Measurements from ENCODE around the gene TMEM234. TPM values are rescaled to one million over a fixed set of nuclear protein-coding genes. Genes with fewer than 3 reads are reported as not detected.
A peak's percentile ranks its signal among the peaks of the same experiment; 100 is the strongest.

TMEM234 gene
- total and polyA plus RNA-seq, 5 donors from 2014 or later: 4.6 to 14.2 (median 5.9) TPM

- Mint-ChIP-seq H3K9me3 (peaks cover 0 to 1% (median 0%) of the 10 kb centered on the region in 7 donors), H3K27ac (peak overlapping the region; percentile 90 to 96 (median 95)), H3K36me3 (peaks cover 12% of the 10 kb centered on the region), H3K4me3 (peak overlapping the region; percentile 85 to 100 (median 93)), H3K4me1 (peaks cover 10 to 47% (median 30%) of the 10 kb centered on the region in 4 donors), H3K27me3 (no peaks in the 10 kb centered on the region)
- no peak for DNase-seq
- Histone ChIP-seq H3K9me3 (ENCODE audit: control insufficient read depth in 2 of 2, low read length in 2 of 2) (no peaks in the 10 kb centered on the region), H3K4me3 (ENCODE audit: low read depth, low read length) (peak overlapping the region; percentile 83), H3K36me3 (ENCODE audit: control insufficient read depth, insufficient read depth, low read length) (peaks cover 10% of the 10 kb centered on the region), H3K4me1 (ENCODE audit: control insufficient read depth, insufficient read depth, low read length, poor library complexity, severe bottlenecking) (peaks cover 42% of the 10 kb centered on the region), H3K27ac (ENCODE audit: insufficient read depth, low read length, poor library complexity, severe bottlenecking) (peak overlapping the region; percentile 85), H3K27me3 (ENCODE audit: control insufficient read depth, insufficient read depth, low read length) (no peaks in the 10 kb centered on the region)
- no peak for ATAC-seq (ENCODE audit: low read depth in 2 of 2)
Observed at GRCh38 chr1:32179193-32179442, 43.0 kb downstream of the TMEM234 start.

- H3K9me3 ChIP-seq (ENCODE audit: control insufficient read depth in 2 of 2, low read length in 2 of 2): no peaks in the 10 kb centered on the region
- Mint-ChIP-seq H3K27me3 (no peaks in the 10 kb centered on the region), H3K36me3 (peaks cover 9% of the 10 kb centered on the region), H3K27ac (peak overlapping the region; percentile 90 to 96 (median 95)), H3K4me3 (peak overlapping the region; percentile 85 to 100 (median 93)), H3K9me3 (peaks cover 0 to 1% (median 0%) of the 10 kb centered on the region in 7 donors), H3K4me1 (peaks cover 10 to 43% (median 28%) of the 10 kb centered on the region in 4 donors)
- no peak for ATAC-seq (ENCODE audit: low read depth in 2 of 2)
- H3K36me3 ChIP-seq (ENCODE audit: control insufficient read depth, insufficient read depth, low read length): peaks cover 6% of the 10 kb centered on the region
- H3K4me1 ChIP-seq (ENCODE audit: control insufficient read depth, insufficient read depth, low read length, poor library complexity, severe bottlenecking): peaks cover 39% of the 10 kb centered on the region
- no peaks in the 10 kb centered on the region for H3K27me3 ChIP-seq (ENCODE audit: control insufficient read depth, insufficient read depth, low read length)
- H3K27ac ChIP-seq (ENCODE audit: insufficient read depth, low read length, poor library complexity, severe bottlenecking): peak overlapping the region; percentile 85
- H3K4me3 ChIP-seq (ENCODE audit: low read depth, low read length): peak overlapping the region; percentile 83
- DNase-seq: no peak
Observed at GRCh38 chr1:32178380-32179192, 43.6 kb downstream of the TMEM234 start.

- no peaks in the 10 kb centered on the region for H3K9me3 ChIP-seq (ENCODE audit: control insufficient read depth in 2 of 2, low read length in 2 of 2)
- H3K4me3 ChIP-seq (ENCODE audit: low read depth, low read length): no peak overlapping the region
- Mint-ChIP-seq H3K36me3 (peaks cover 27% of the 10 kb centered on the region), H3K4me3 (no peak overlapping the region), H3K4me1 (peaks cover 2 to 15% (median 12%) of the 10 kb centered on the region in 4 donors), H3K9me3 (peaks cover 0 to 2% (median 0%) of the 10 kb centered on the region in 7 donors), H3K27ac (peak overlapping the region in 2 of 3 donors; percentile 48 to 71), H3K27me3 (no peaks in the 10 kb centered on the region)
- no peak for ATAC-seq (ENCODE audit: low read depth in 2 of 2)
- peak in 1 of 3 donors; percentile 20 for DNase-seq
- peaks cover 44% of the 10 kb centered on the region for H3K36me3 ChIP-seq (ENCODE audit: control insufficient read depth, insufficient read depth, low read length)
- H3K27ac ChIP-seq (ENCODE audit: insufficient read depth, low read length, poor library complexity, severe bottlenecking): no peak overlapping the region
- no peaks in the 10 kb centered on the region for H3K27me3 ChIP-seq (ENCODE audit: control insufficient read depth, insufficient read depth, low read length)
- H3K4me1 ChIP-seq (ENCODE audit: control insufficient read depth, insufficient read depth, low read length, poor library complexity, severe bottlenecking): no peaks in the 10 kb centered on the region
Observed at GRCh38 chr1:32172621-32173245, 49.4 kb downstream of the TMEM234 start.

- H3K36me3 Mint-ChIP-seq: peaks cover 31% of the 10 kb centered on the region
Observed at GRCh38 chr1:32170991-32171390, 51.2 kb downstream of the TMEM234 start.

More at GRCh38 chr1:32170991-32171390, 51.2 kb downstream of the TMEM234 start:
- Histone ChIP-seq H3K27ac (ENCODE audit: insufficient read depth, low read length, poor library complexity, severe bottlenecking) (no peak overlapping the region), H3K4me1 (ENCODE audit: control insufficient read depth, insufficient read depth, low read length, poor library complexity, severe bottlenecking) (no peaks in the 10 kb centered on the region), H3K4me3 (ENCODE audit: low read depth, low read length) (no peak overlapping the region), H3K36me3 (ENCODE audit: control insufficient read depth, insufficient read depth, low read length) (peaks cover 57% of the 10 kb centered on the region), H3K27me3 (ENCODE audit: control insufficient read depth, insufficient read depth, low read length) (no peaks in the 10 kb centered on the region), H3K9me3 (ENCODE audit: control insufficient read depth in 2 of 2, low read length in 2 of 2) (no peaks in the 10 kb centered on the region)
- Mint-ChIP-seq H3K4me1 (peaks cover 0 to 15% (median 12%) of the 10 kb centered on the region in 4 donors), H3K27me3 (no peaks in the 10 kb centered on the region), H3K27ac (no peak overlapping the region), H3K4me3 (no peak overlapping the region), H3K9me3 (peaks cover 0 to 2% (median 0%) of the 10 kb centered on the region in 7 donors)
- DNase-seq (no peak), ATAC-seq (ENCODE audit: low read depth in 2 of 2) (no peak)

Other genes with a start within 250 kb of the TMEM234 start
- gene KHDRBS1, start 208.5 kb downstream of the TMEM234 start, total RNA-seq: 100 TPM
- gene KHDRBS1, start 208.5 kb downstream of the TMEM234 start, polyA plus RNA-seq: 100 to 1,000 TPM in 1 of 4 donors, 10 to 100 TPM in 3; 97.1 to 117 (median 99.4) TPM
- gene TMEM39B, start 149.4 kb downstream of the TMEM234 start, total RNA-seq: 13.1 TPM
- 1 to 10 TPM; 2.3 to 3.6 (median 2.6) TPM for gene TMEM39B, start 149.4 kb downstream of the TMEM234 start, polyA plus RNA-seq
- 56.1 TPM for gene KPNA6, start 114.3 kb downstream of the TMEM234 start, total RNA-seq
- 10 to 100 TPM; 22.7 to 29.3 (median 26.4) TPM for gene KPNA6, start 114.3 kb downstream of the TMEM234 start, polyA plus RNA-seq
- gene TXLNA, start 42.7 kb downstream of the TMEM234 start, total RNA-seq: 30.9 TPM
- gene TXLNA, start 42.7 kb downstream of the TMEM234 start, polyA plus RNA-seq: 10 to 100 TPM; 22.4 to 30.0 (median 24.0) TPM
- gene CCDC28B, start 21.8 kb downstream of the TMEM234 start, total RNA-seq: 10.3 TPM
- 10 to 100 TPM; 12.0 to 15.5 (median 14.1) TPM for gene CCDC28B, start 21.8 kb downstream of the TMEM234 start, polyA plus RNA-seq
- 2.7 TPM for gene IQCC, start 16.7 kb downstream of the TMEM234 start, total RNA-seq
- 1 to 10 TPM in 3 of 4 donors, under 1 TPM in 1; 0.68 to 1.8 (median 1.5) TPM for gene IQCC, start 16.7 kb downstream of the TMEM234 start, polyA plus RNA-seq
- gene DCDC2B, start 13.3 kb downstream of the TMEM234 start, total RNA-seq: not detected
- gene DCDC2B, start 13.3 kb downstream of the TMEM234 start, polyA plus RNA-seq: under 1 TPM in 1 of 4 donors, not detected in 3; 0.09 TPM
- gene EIF3I, start 54 bp upstream of the TMEM234 start, total RNA-seq: 123 TPM
- 100 to 1,000 TPM; 191 to 216 (median 204) TPM for gene EIF3I, start 54 bp upstream of the TMEM234 start, polyA plus RNA-seq
- gene FAM167B, start 24.9 kb upstream of the TMEM234 start, total RNA-seq: 0.44 TPM
- gene FAM167B, start 24.9 kb upstream of the TMEM234 start, polyA plus RNA-seq: not detected
- gene LCK, start 28.9 kb upstream of the TMEM234 start, total RNA-seq: 388 TPM
- 1,000 to 10,000 TPM in 2 of 4 donors, 100 to 1,000 TPM in 2; 968 to 1,114 (median 1,027) TPM for gene LCK, start 28.9 kb upstream of the TMEM234 start, polyA plus RNA-seq
- 98.2 TPM for gene HDAC1, start 69.7 kb upstream of the TMEM234 start, total RNA-seq
- gene HDAC1, start 69.7 kb upstream of the TMEM234 start, polyA plus RNA-seq: 100 to 1,000 TPM; 132 to 150 (median 147) TPM
- 27.5 TPM for gene MARCKSL1, start 113.9 kb upstream of the TMEM234 start, total RNA-seq
- gene MARCKSL1, start 113.9 kb upstream of the TMEM234 start, polyA plus RNA-seq: 10 to 100 TPM; 34.4 to 59.4 (median 48.7) TPM
- gene FAM229A, start 140.1 kb upstream of the TMEM234 start, total RNA-seq: 43.2 TPM
- gene FAM229A, start 140.1 kb upstream of the TMEM234 start, polyA plus RNA-seq: under 1 TPM in 2 of 4 donors, not detected in 2; 0.14 to 0.31 TPM
- gene TSSK3, start 140.2 kb upstream of the TMEM234 start, total RNA-seq: 0.76 TPM
- 1 to 10 TPM in 2 of 4 donors, not detected in 2; 1.1 to 1.9 TPM for gene TSSK3, start 140.2 kb upstream of the TMEM234 start, polyA plus RNA-seq
- 198 TPM for gene BSDC1, start 172.1 kb upstream of the TMEM234 start, total RNA-seq
- 10 to 100 TPM; 27.3 to 45.4 (median 40.1) TPM for gene BSDC1, start 172.1 kb upstream of the TMEM234 start, polyA plus RNA-seq
- not detected for gene ZBTB8B, start 242.7 kb upstream of the TMEM234 start, total RNA-seq
- gene ZBTB8B, start 242.7 kb upstream of the TMEM234 start, polyA plus RNA-seq: not detected

Measured in CD4-positive, CD25-positive, alpha-beta regulatory T cell (primary cell).